GM12875 (cell line): Measurements from ENCODE around the gene PAFAH1B1.
"Not testable (repeated sequence)": the region's sequence is repeated elsewhere in the genome, so short reads cannot be mapped to it uniquely, and the experiment has no call there.

Experiments
- H3K4me3 ChIP-seq: one replicate; pipeline ENCODE4 v1.5.1; 2011; ENCODE audit warnings: low read depth, low read length, control low read depth
- CTCF ChIP-seq: IDR thresholded peaks from 2 replicates; pipeline ENCODE4 v1.5.1; 2011; ENCODE audit warnings: low read depth, mild to moderate bottlenecking, control low read depth, inconsistent platforms, low read length, moderate library complexity, borderline replicate concordance; ENCODE audit not compliant: insufficient read depth

PAFAH1B1 gene

GRCh38 chr17:2611627-2612026 lies 18.2 kb downstream of the PAFAH1B1 start:
- no peak for TF ChIP-seq CTCF
- H3K4me3 ChIP-seq = no peak overlapping the region

- H3K4me3 ChIP-seq = no peak overlapping the region
- TF ChIP-seq CTCF = no peak
Measured at GRCh38 chr17:2612630-2613029, 19.2 kb downstream of the PAFAH1B1 start.

- no peak overlapping the region for H3K4me3 ChIP-seq
- TF ChIP-seq CTCF = no peak
Measured at GRCh38 chr17:2613089-2613808, 19.8 kb downstream of the PAFAH1B1 start.

GRCh38 chr17:2615882-2616281 lies 22.4 kb downstream of the PAFAH1B1 start:
- no peak for TF ChIP-seq CTCF
- H3K4me3 ChIP-seq = no peak overlapping the region

GRCh38 chr17:2621241-2621640 lies 27.8 kb downstream of the PAFAH1B1 start:
- no peak overlapping the region for H3K4me3 ChIP-seq
- TF ChIP-seq CTCF = no peak

GRCh38 chr17:2621951-2622405 lies 28.5 kb downstream of the PAFAH1B1 start:
- H3K4me3 ChIP-seq = not testable (repeated sequence)

GRCh38 chr17:2622721-2623301 lies 29.4 kb downstream of the PAFAH1B1 start:
- not testable (repeated sequence) for H3K4me3 ChIP-seq

- TF ChIP-seq CTCF = no peak
Measured at GRCh38 chr17:2624292-2624731, 30.9 kb downstream of the PAFAH1B1 start.

GRCh38 chr17:2626626-2627219 lies 33.3 kb downstream of the PAFAH1B1 start:
- not testable (repeated sequence) for H3K4me3 ChIP-seq

More at GRCh38 chr17:2624292-2624731, 30.9 kb downstream of the PAFAH1B1 start:
- no peak overlapping the region for H3K4me3 ChIP-seq

GRCh38 chr17:2628922-2629321 lies 35.5 kb downstream of the PAFAH1B1 start:
- not testable (repeated sequence) for H3K4me3 ChIP-seq
